ENCODE data around the gene SSBP3. TPM values are rescaled to one million over a fixed set of nuclear protein-coding genes. Genes with fewer than 3 reads are reported as not detected.

The SSBP3 gene
- polyA plus RNA-seq, 1 donor (not counting 4 experiments of a cell fraction or from before 2014, with no cell fraction given), result 16.9 TPM

DNA sequence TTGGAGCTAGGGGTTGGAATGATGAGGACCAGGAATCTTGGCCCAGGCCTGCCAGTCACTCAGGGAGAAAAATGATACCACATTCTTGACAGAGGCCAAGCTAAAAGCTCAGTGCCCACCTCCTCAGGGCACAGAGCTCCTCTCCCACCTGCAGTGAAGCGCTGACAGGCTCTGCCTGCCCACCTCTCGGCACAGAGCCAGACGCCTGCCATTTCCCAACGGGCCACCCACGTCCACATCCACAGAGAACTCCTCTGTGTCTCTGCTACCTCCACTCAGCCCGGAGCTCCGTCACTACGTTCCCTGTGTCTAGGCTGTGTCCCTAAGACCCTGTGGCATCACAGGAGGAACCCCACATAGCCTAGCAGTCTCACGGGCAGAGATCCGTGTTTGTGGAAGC lies 145.4 kb downstream of the SSBP3 start:
- H3K9me1 ChIP-seq (ENCODE audit: control insufficient read depth, extremely low read depth, insufficient read depth, low read length), result no peaks in the 10 kb centered on the region
- no peak overlapping the region for H3K9ac ChIP-seq (ENCODE audit: control insufficient read depth, extremely low read depth, insufficient read depth, low read length)
- TF ChIP-seq, protein P1, sequence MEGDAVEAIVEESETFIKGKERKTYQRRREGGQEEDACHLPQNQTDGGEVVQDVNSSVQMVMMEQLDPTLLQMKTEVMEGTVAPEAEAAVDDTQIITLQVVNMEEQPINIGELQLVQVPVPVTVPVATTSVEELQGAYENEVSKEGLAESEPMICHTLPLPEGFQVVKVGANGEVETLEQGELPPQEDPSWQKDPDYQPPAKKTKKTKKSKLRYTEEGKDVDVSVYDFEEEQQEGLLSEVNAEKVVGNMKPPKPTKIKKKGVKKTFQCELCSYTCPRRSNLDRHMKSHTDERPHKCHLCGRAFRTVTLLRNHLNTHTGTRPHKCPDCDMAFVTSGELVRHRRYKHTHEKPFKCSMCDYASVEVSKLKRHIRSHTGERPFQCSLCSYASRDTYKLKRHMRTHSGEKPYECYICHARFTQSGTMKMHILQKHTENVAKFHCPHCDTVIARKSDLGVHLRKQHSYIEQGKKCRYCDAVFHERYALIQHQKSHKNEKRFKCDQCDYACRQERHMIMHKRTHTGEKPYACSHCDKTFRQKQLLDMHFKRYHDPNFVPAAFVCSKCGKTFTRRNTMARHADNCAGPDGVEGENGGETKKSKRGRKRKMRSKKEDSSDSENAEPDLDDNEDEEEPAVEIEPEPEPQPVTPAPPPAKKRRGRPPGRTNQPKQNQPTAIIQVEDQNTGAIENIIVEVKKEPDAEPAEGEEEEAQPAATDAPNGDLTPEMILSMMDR (optimal IDR thresholded peaks at IDR 0.05 in 1 of 3, IDR thresholded peaks at IDR 0.05 in 1 of 3, conservative IDR thresholded peaks at IDR 0.05 in 1 of 3; ENCODE audit: extremely low read depth in 1 of 3, insufficient read depth in 2 of 3, low read length in 3 of 3), result no peak
- TF ChIP-seq EZH2 (IDR thresholded peaks at IDR 0.05; ENCODE audit: low read length), result no peak
- no peaks in the 10 kb centered on the region for H3K79me2 ChIP-seq (ENCODE audit: control insufficient read depth, insufficient read depth, low read length)
- no peaks in the 10 kb centered on the region for H4K20me1 ChIP-seq (ENCODE audit: control insufficient read depth, extremely low read depth, insufficient read depth, low read length)
- H3K36me3 ChIP-seq (ENCODE audit: control insufficient read depth in 2 of 2, extremely low read depth in 1 of 2, insufficient read depth in 2 of 2, low read length in 2 of 2), result peaks cover 3 to 5% of the 10 kb centered on the region in 2 experiments
- no peak overlapping the region for H3K4me2 ChIP-seq (ENCODE audit: control insufficient read depth, extremely low read depth, insufficient read depth, low read depth, low read length)
- no peaks in the 10 kb centered on the region for H3K9me3 ChIP-seq (ENCODE audit: control insufficient read depth, low read depth, low read length)
- H3K27ac ChIP-seq (ENCODE audit: control insufficient read depth, insufficient read depth, low read length), result no peak overlapping the region
- dilution Hi-C loops (cut with MboI; ENCODE audit: extremely low pct_ligation_motif_present, low sequenced_read_pairs), result no loop called here
- H3K4me3 ChIP-seq (ENCODE audit: control insufficient read depth in 2 of 3, extremely low read depth in 1 of 3, insufficient read depth in 2 of 3, low read depth in 1 of 3, low read length in 3 of 3), result no peak overlapping the region
- H2AFZ ChIP-seq (ENCODE audit: control insufficient read depth, low read length), result no peak overlapping the region
- FAIRE-seq, result no peak
- peaks cover 8% of the 10 kb centered on the region for H3K4me1 ChIP-seq (ENCODE audit: control insufficient read depth, extremely low read depth, insufficient read depth, low read length)
- DNase-seq (ENCODE audit: low read depth, low spot score), result no peak
- H3K27me3 ChIP-seq (ENCODE audit: control insufficient read depth, extremely low read depth, insufficient read depth, low read length), result no peaks in the 10 kb centered on the region

DNA sequence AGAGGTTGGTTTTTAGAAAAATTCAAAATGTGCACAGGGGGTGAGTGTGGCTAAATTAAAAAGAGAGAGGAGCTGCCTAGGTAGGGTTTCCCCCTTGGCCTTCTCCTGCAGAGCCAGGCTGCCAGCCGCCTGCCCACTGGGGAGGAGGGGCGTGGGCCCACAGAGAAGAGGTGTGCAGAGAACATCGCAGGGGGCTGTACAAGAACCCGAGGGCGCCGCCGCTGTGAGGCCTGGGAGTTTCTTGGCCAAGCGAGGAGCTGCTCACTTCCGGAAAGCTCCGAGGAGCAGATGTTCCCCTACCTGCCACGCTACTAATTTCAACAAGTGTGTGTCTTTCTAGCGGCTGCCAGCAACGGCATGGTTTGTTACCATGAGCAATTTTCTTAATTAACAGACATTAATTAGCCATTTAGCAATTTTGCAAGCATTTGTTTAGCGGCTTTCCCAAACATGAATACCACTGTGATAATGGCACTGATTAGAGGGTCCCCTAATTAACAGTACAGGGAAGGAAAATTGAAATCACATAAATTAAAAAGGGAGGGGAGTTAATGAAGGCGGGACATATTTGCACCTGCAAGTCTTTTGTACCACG lies 146.6 kb downstream of the SSBP3 start:
- Histone ChIP-seq H3K79me2 (ENCODE audit: control insufficient read depth, insufficient read depth, low read length) (no peaks in the 10 kb centered on the region), H3K4me1 (ENCODE audit: control insufficient read depth, extremely low read depth, insufficient read depth, low read length) (peaks cover 8% of the 10 kb centered on the region), H3K9ac (ENCODE audit: control insufficient read depth, extremely low read depth, insufficient read depth, low read length) (no peak overlapping the region), H3K4me3 (ENCODE audit: control insufficient read depth in 2 of 3, extremely low read depth in 1 of 3, insufficient read depth in 2 of 3, low read depth in 1 of 3, low read length in 3 of 3) (no peak overlapping the region), H3K9me3 (ENCODE audit: control insufficient read depth, low read depth, low read length) (no peaks in the 10 kb centered on the region), H3K27ac (ENCODE audit: control insufficient read depth, insufficient read depth, low read length) (no peak overlapping the region), H4K20me1 (ENCODE audit: control insufficient read depth, extremely low read depth, insufficient read depth, low read length) (no peaks in the 10 kb centered on the region), H3K9me1 (ENCODE audit: control insufficient read depth, extremely low read depth, insufficient read depth, low read length) (no peaks in the 10 kb centered on the region), H3K27me3 (ENCODE audit: control insufficient read depth, extremely low read depth, insufficient read depth, low read length) (no peaks in the 10 kb centered on the region), H2AFZ (ENCODE audit: control insufficient read depth, low read length) (no peak overlapping the region), H3K4me2 (ENCODE audit: control insufficient read depth, extremely low read depth, insufficient read depth, low read depth, low read length) (no peak overlapping the region), H3K36me3 (ENCODE audit: control insufficient read depth in 2 of 2, extremely low read depth in 1 of 2, insufficient read depth in 2 of 2, low read length in 2 of 2) (peaks cover 3 to 5% of the 10 kb centered on the region in 2 experiments)
- TF ChIP-seq EZH2 (IDR thresholded peaks at IDR 0.05; ENCODE audit: low read length), result no peak
- TF ChIP-seq, protein P1 (optimal IDR thresholded peaks at IDR 0.05 in 1 of 3, IDR thresholded peaks at IDR 0.05 in 1 of 3, conservative IDR thresholded peaks at IDR 0.05 in 1 of 3; ENCODE audit: extremely low read depth in 1 of 3, insufficient read depth in 2 of 3, low read length in 3 of 3), result no peak
- no peak for DNase-seq (ENCODE audit: low read depth, low spot score)
- dilution Hi-C loops (cut with MboI; ENCODE audit: extremely low pct_ligation_motif_present, low sequenced_read_pairs), result no loop called here
- no peak for FAIRE-seq
